Erythroblast (primary cell): Measurements from ENCODE around the gene REPS2.

ENCODE experiments used
- DNase-seq, 2 experiments: peaks; one replicate each; lab custom pipeline; 2025; lab: John Stamatoyannopoulos, UW
- GATA1 ChIP-seq: IDR thresholded peaks from 2 replicates; pipeline ENCODE4 v1.6.1; 2011; ENCODE audit warnings: low read depth, mild to moderate bottlenecking, control low read depth, low read length, moderate library complexity
- POLR2A ChIP-seq: IDR thresholded peaks from 2 replicates; pipeline ENCODE4 v1.6.1; 2011; ENCODE audit warnings: mild to moderate bottlenecking, low read length

Gene REPS2

DNA sequence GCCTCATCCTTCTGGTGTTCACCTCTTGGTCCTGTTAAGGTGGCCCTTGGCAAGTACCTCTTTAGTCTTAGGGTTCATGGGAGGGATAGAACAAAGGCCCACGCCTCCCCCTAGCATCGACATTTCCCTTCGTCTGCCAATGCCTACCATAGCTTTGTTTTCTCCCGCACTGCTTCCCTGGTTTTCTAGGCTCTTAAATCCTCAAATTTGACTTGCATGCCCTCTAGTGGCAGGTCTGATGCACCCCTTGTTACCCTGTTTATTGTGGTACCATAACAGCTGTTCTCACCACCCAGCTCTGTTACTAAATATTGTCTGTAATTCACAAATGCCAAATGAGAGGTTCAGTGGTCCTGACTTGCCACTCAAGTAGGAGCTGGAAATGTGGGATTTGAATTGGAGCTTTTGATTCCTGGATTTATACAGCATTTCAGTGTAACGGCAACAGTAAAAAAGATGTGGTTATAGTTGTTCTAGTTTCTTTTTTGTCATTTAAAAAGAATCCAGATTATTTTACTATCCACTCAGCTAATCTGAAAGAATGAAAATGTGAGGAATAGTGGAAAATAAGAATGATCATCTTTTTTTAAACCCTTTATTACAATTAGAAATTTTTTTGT lies 100.1 kb downstream of the REPS2 start:
- peak; percentile 69 to 78 for DNase-seq
- TF ChIP-seq GATA1 (no peak), POLR2A (no peak)

DNA sequence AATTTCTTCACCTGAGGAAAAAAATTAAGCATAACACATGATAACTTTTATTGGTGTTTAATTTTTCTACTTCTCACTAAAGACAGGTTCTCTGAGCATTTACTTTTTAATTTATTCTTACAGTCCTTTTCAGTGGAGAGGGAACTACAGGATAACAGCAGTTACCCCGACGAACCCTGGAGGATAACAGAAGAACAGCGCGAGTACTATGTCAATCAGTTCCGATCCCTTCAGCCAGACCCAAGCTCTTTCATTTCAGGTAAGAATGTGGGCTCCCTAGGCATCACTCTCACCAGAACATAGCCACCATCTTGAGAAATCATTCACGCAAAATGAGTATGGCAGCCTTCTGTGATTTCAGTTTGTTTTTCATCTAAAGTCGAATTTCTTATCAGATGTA lies 100.8 kb downstream of the REPS2 start:
- TF ChIP-seq POLR2A, result no peak
- no peak for TF ChIP-seq GATA1

DNA sequence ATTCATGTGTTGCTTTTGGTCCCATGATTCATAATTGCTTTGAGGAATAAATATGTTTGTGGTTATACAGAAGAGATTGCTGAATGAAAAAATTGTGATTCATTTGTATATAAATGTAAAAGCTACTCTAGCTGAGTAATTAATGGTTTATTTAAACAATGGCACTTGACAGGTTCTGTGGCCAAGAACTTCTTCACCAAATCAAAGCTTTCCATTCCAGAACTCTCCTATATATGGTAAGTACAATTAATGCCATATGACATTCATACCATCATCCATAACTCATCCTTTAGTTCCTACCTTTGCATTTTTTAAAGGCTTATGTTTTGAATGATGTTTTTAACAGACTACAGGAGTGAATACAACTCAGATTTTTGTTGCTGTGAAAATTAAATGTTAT lies 105.8 kb downstream of the REPS2 start:
- no peak for DNase-seq

More for the DNA sequence above, 100.8 kb downstream of the REPS2 start:
- no peak for DNase-seq

DNA sequence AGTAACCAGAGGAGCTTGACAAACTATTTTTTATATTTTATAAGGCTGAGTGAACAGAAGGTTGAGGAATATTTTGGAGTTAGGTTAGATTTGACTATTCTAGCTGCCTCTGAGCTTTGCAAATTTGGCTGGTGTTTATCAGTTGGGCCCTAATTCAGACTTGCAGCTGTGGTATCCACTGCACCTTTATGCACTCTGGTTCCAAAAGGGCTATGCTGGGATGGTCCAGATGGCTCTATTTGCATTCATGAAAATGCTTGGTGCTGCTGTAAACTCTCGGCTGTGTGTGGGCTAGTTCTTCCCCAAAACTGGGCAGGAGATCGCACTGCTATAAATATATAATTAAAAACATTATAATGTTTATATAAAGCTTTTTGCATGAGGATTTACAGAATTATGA lies 106.3 kb downstream of the REPS2 start:
- DNase-seq, result no peak
- TF ChIP-seq GATA1, result no peak
- TF ChIP-seq POLR2A, result no peak

More for the DNA sequence above, 105.8 kb downstream of the REPS2 start:
- TF ChIP-seq POLR2A (no peak), GATA1 (no peak)

DNA sequence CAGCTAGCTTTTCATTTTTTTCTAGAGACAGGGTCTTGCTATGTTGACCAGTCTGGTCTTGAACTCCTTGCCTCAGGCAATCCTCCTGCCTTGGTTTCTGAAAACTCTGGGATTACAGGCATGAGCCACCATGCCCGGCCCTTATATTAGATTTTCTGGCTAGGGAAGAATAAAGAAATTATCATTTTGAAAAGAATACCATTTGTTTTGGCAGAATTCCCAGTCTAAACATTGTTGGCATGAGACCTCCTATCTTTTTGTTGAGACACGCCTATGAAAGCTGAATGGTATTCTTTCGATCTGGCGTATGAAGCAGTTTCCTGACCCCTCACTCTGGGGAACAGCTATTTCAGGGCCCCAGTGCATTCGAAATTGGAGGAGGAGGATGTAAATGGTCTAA lies 107.0 kb downstream of the REPS2 start:
- TF ChIP-seq GATA1 (no peak), POLR2A (no peak)
- peak in 1 of 2 experiments; percentile 5 for DNase-seq

DNA sequence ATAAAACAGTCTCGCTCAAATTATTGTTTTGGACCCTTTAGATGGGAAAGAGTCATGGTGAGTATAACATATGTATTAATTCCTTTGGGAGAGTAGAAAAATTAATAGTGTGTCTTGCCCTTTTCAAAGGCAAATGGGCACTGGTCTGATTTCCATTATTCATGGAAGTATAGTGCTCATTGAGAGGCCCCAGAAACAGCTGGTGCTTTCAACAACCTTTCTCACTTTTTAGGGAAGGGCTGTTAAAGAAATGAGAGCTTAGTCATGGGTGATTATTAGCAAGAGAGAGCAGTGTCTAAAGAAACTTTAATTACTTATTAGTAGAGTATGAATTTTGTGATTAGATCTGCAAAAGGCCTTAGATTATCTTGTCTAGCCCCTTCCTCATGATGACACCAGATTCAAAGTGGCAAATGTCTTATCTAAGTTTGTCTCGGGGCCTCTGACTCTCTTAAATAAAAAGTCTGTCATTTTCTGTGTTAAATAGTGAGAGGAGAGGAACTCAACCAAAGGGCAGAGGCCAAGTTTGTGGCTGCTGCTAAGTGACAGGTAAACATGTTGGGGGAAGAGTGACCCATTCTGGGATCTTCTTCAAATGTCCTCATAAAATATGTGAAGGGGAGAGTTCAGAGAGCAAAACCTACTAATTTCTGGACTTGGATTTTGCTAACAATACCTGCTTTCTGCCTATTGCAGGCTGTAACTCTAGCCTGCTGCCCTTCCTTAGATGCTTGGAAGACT lies 110.6 kb downstream of the REPS2 start:
- DNase-seq, result peak in 1 of 2 experiments; percentile 8

DNA sequence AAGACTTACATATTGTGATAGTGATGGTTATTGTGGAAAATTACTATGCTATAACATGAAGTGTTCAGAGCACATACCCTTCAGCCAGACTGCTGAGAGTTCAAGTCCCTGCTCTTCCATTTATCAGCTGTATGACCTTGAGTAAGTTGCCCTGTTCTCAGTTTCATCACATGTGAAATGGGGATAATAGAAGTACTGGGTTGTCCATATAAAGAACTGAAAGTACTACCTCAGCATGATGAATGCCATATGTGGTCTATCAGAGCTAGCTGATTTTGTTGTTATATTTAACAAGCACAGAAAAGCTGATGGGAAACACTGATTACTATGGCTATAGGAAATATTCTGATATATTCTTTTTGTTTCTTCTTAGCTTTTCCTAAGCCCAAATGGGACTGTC lies 115.6 kb downstream of the REPS2 start:
- no peak for DNase-seq
- TF ChIP-seq GATA1 (no peak), POLR2A (no peak)

More for the DNA sequence above, 110.6 kb downstream of the REPS2 start:
- TF ChIP-seq GATA1 (no peak), POLR2A (no peak)

DNA sequence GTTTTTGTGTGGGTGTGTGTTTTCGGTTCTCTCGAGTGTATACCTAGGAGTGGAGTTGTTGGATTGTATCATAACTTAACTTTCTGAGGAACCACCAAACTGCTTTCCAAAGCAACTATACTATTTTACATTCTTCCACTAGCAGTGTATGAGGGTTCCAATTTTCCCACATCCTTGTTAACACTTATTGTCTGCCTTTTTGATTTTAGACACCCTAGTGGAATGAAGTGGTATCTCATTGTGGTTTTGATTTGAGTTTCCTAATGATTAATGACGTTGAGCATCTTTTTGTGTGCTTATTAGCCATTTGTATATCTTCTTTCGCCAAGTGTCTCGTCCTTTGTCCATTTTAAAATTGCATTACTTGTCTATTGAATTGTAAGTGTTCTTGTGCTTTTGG lies 118.6 kb downstream of the REPS2 start:
- no peak for TF ChIP-seq GATA1
- no peak for TF ChIP-seq POLR2A

DNA sequence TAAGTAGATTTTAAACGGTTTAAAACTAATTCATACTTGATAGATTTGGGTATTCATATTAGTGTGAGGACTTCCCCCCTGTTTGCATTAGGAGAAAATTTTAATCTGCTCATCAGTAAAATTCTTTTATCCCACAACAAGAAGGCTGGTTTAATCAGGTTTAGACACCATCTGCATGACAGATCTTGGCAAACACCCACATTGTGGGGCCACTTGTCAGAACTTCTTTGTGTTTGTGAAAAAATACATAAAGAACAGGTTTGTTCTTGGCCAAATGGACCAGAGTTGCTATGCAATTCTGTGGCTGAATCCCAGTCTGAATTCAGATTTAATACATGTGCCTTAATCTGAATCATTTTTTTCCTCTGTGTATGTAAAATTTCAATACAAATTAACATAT lies 121.1 kb downstream of the REPS2 start:
- peak; percentile 7 to 51 for DNase-seq
- TF ChIP-seq POLR2A (no peak), GATA1 (no peak)

More for the DNA sequence above, 118.6 kb downstream of the REPS2 start:
- DNase-seq, result no peak

DNA sequence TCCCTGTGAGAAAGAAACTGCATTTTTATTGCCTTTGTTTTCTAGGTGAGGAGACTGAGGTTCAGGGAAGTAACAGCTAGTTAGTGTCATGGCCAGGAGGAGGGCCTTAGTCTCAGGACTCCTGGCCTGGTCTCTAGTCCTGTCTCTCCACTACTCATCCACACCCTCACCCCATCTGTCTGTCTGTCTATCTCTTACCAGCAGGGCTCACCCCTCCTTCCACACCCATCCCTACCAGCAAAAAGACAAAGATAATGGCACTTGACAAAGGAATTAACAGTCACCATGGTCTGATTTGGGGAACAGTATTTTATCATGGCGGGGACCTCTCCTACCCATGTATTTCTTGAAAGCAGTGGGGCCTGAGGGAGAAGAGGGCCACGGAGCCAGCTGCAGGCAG lies 125.8 kb downstream of the REPS2 start:
- peak; percentile 80 to 93 for DNase-seq
- TF ChIP-seq POLR2A (peak; percentile 72), GATA1 (no peak)

DNA sequence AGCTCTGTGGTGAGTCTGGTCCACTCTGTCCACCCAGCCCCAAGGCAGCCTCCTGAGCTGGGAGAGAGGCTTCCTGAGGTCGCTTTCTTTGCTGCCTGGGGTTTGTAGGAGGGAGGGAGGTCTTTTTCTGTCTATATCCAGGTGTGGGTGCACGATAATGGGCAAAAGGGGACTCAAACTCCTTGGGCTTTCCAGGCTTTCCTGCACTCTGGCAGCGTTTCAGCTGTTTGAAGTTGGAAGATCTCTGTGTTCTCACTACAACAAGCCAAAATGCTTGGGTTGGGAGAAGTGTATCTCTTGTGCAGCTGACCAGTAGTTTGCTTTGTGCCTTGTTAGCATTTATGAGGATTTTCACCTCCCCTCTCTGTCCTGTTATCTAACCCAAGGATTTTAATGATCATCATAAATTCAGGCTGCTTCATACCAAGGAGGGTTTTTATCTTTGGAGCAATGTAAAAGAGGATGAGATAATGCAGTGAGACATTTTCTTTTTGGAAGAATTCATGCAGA lies 126.3 kb downstream of the REPS2 start:
- DNase-seq, result no peak
- TF ChIP-seq GATA1 (no peak), POLR2A (no peak)

DNA sequence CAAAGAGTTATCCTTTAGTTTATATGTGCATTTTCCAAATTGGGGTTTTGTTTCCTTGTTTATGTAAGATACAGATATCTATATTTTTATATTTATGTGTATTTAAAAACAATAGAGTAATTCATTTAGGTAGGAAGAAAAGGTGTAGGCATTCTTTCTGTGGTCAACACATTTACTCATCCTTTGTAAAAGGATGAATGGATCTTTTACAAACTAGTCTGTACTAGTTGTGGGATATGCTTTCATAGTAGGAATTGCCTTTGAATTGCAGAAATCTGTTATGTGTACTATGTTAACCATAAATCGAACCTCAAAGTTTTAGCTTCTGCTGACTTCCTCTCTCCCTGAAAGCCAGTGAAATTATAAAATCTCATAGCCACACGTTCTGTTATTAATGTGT lies 128.5 kb downstream of the REPS2 start:
- no peak for DNase-seq
- TF ChIP-seq POLR2A (no peak), GATA1 (no peak)

DNA sequence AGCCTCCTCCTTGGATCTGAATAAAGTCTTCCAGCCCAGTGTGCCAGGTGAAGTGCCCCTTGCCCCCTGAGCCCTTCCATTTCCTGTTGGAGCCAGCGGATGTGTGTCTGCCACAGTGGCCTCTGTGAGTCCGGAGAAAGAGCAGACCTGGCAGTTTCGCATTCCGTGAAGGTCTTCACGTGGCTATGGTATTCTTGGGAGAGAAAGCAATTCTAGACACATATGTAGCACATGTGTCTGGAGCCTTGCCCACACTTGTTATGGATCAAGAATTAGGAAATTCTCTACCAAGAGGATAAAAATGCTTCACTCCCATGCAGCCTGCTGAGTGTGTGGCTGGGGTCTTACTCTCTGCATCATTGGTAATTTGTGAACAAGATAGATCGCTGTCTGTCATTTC lies 130.9 kb downstream of the REPS2 start:
- DNase-seq, result no peak
- TF ChIP-seq GATA1 (no peak), POLR2A (no peak)

DNA sequence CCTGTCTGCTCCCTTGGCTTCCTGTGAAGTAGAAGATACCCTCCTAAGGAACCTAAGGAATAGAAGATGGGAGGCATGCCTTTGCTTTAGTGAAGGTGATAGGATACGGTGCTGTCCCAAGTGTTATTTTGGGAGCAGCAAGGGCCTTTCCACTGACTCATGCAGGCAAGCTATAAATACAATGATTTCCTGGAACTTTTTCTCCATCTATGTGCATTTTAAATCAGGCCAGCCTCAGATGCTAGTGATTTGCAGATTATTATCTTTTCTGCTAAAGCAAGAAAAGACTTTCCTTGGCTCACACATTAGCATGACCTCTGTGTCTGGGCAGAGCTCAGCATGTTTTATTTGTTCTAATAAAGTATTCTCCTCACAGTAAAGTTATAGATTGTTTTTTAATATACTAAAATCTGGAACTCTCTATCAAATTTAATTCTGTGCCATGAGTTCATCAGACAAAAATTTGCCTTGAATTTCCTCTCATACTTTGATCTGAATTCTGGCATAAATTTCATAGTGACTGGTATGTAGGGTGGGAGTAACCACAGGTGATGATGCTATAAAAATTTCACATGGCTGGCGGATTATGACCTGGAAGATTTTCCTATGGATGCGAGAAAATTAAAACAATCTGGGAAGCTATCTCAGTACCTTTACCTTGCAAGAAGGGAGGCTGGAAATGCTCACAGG lies 131.7 kb downstream of the REPS2 start:
- no peak for DNase-seq

DNA sequence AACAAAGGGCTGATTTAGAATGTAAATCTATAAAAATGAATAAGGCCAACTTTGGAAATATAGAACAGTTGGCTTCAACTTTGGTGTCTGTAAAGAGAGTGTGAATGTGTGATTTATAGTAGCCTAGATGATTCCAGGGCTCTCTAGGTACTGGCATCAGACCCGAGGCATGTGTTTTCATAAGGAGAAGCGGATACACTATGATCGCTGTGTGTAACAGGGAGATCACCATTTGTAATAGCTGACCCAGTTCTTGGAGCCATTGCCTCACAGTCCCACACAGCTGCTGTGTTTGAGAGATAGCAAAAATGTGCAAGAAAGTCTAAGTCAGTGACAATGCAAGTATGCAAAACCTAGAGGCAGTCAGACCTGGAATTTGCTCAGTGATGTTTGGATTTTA lies 135.1 kb downstream of the REPS2 start:
- peak; percentile 64 for DNase-seq
- TF ChIP-seq GATA1 (no peak), POLR2A (no peak)

More for the DNA sequence above, 131.7 kb downstream of the REPS2 start:
- TF ChIP-seq POLR2A, result no peak
- no peak for TF ChIP-seq GATA1

DNA sequence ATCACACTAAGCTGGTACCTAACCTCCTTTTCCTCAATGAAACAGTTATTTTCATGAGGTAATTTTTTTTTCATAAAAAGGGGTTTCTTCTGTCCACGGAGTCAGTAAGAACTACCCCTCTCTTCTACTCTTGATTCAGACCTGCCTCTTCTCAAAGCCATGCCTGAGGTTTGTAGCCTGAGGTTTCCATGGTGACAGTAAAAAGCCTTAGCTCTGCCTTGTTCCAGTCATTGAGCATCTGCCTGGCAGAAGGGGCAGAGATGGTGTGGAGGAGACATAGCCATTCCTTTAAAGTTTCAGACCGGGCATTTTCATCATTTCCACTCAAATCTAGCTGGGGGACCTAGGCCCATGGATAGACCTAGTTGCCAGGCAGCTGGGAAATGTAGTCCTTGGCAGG lies 135.5 kb downstream of the REPS2 start:
- no peak for TF ChIP-seq POLR2A
- no peak for TF ChIP-seq GATA1
- peak; percentile 6 to 7 for DNase-seq
